RWPE1 (cell line): ENCODE data around the gene BHLHE41.

Experiments used
- CTCF ChIA-PET: fragments of 350-600 bp; sonication (Branson Sonifier 250); formaldehyde crosslinking; extraction: SDS; loops from one replicate; lab custom pipeline; 2021; lab: Yijun Ruan, JAX
- POLR2A ChIA-PET: fragments of 400-600 bp; formaldehyde crosslinking; extraction: SDS; loops from one replicate; lab custom pipeline; 2020; ENCODE audit warnings: antibody characterized with exemption; ENCODE audit not compliant: low non-redundant PET; lab: Yijun Ruan, JAX
- DNase-seq: peaks from one replicate; pipeline ENCODE4 v3.0.0; 2012; ENCODE audit warnings: low spot score
- H3K27ac ChIP-seq: fragments of 450-650 bp; 2 replicates; pipeline ENCODE4 v1.5.1; 2017
- TF ChIP-seq, protein P1 (sequence below): fragments of 450-650 bp; conservative IDR thresholded peaks from 2 replicates; pipeline ENCODE4 v1.5.1; 2017; ENCODE audit warnings: low read depth, mild to moderate bottlenecking

Gene BHLHE41

DNA sequence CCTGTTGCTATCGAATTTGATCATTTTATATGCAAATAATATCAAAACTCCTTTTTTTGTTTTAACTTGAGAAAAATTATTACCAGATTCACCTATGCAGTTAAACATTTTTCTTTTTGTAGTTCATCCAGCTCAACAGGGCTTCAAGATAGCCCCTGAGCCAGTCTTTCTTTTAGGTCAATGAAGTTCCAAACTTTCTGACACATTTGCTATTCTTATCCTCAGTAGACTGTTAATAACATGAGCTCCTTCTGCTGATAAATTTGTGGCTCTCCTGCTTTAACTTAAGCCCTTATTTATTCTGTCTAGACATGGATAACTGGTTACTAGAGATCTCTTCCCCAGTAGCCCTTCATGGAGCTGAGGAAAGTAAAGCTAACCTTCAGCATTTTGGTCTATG is 37.3 kb upstream of the BHLHE41 start:
- ChIA-PET POLR2A (no interaction called here), CTCF (no interaction called here)
- TF ChIP-seq, protein P1, sequence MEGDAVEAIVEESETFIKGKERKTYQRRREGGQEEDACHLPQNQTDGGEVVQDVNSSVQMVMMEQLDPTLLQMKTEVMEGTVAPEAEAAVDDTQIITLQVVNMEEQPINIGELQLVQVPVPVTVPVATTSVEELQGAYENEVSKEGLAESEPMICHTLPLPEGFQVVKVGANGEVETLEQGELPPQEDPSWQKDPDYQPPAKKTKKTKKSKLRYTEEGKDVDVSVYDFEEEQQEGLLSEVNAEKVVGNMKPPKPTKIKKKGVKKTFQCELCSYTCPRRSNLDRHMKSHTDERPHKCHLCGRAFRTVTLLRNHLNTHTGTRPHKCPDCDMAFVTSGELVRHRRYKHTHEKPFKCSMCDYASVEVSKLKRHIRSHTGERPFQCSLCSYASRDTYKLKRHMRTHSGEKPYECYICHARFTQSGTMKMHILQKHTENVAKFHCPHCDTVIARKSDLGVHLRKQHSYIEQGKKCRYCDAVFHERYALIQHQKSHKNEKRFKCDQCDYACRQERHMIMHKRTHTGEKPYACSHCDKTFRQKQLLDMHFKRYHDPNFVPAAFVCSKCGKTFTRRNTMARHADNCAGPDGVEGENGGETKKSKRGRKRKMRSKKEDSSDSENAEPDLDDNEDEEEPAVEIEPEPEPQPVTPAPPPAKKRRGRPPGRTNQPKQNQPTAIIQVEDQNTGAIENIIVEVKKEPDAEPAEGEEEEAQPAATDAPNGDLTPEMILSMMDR, result no peak
- no peak overlapping the region for H3K27ac ChIP-seq
- DNase-seq, result no peak

DNA sequence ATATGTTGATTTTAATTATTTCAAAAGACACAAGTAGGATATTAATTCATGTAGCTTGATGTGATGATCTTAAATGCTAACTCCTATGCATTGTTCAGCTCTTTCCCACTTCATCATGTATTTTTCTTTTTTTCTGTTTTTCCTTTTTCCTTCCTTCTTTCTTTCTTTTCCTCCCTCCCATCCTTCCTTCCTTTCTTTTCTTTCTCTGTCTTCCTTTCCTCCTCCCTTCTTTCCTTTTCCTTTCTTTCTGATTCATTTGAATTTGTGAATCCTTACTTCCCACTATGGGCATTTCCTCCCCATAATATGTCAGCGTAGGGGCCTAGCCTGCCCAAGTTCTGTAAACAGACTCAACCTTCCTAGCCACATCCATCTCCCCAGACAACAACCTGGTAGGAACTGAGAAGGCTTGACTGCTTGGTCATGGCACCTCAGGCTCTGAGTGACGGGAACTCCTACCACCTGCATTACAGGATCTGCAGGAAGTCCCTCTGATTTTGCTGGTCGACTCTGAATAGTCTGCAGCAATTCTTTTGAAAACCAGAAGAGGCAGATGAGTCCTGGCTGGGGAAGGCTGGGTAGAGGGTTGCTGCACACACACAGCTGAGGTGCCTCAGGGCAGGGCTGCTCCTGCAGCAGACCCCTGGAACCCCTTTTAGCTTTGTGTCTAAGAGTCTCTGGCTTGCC is 33.4 kb upstream of the BHLHE41 start:
- TF ChIP-seq, protein P1, result no peak
- POLR2A ChIA-PET, result no interaction called here
- CTCF ChIA-PET, result no interaction called here
- no peak overlapping the region for H3K27ac ChIP-seq
- DNase-seq, result no peak

DNA sequence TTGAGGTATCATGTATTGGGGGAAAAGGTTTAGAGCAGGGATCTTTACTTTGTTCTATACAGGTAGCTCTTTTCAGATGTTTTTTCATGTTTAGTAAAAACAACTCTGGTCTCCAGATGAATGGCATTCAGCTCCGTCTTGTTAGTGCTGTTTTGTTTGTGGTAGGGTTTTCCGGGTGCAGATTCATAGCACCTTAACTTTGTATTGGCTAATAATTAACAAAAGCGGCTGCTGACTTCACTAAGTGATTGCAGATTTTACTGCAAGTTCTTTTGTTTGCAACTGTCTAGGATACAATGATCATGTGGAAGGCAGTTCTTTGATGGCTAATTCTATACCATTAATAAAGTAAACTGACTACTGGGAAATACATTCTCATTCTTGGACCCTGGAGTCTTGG is 32.2 kb upstream of the BHLHE41 start:
- ChIA-PET POLR2A (no interaction called here), CTCF (no interaction called here)
- DNase-seq, result no peak
- TF ChIP-seq, protein P1, result no peak
- H3K27ac ChIP-seq, result no peak overlapping the region

DNA sequence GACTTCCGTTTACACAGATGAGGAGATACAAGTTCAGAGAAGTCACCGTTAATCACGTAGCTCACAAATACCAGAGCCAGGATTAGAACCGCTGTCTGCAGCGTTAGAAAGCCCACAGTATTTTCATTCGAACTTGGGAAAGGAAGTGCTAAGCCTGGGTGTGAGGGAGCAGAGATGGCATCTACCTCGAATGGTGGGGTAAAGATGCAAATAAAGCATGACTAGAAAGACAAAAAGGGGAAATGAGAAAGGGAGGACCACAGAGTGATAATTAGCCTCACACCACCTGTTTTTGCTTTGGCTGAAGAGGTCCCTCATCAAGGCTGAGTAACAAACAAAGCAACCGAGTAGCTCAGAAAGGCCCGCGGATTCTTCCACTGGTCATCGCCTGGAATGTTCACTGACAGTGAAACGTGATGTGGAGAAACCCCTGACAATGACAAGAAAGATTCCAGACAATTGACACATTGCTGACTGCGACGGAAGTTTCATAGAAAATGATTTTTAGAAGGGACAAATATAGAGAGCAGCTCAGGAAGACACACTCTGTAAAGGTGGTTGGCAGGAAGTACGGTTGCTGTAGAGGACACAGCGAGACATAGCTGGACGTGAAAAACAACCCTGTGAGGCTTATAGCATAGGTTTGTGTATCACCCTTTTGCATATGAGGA is 31.5 kb upstream of the BHLHE41 start:
- no peak overlapping the region for H3K27ac ChIP-seq

DNA sequence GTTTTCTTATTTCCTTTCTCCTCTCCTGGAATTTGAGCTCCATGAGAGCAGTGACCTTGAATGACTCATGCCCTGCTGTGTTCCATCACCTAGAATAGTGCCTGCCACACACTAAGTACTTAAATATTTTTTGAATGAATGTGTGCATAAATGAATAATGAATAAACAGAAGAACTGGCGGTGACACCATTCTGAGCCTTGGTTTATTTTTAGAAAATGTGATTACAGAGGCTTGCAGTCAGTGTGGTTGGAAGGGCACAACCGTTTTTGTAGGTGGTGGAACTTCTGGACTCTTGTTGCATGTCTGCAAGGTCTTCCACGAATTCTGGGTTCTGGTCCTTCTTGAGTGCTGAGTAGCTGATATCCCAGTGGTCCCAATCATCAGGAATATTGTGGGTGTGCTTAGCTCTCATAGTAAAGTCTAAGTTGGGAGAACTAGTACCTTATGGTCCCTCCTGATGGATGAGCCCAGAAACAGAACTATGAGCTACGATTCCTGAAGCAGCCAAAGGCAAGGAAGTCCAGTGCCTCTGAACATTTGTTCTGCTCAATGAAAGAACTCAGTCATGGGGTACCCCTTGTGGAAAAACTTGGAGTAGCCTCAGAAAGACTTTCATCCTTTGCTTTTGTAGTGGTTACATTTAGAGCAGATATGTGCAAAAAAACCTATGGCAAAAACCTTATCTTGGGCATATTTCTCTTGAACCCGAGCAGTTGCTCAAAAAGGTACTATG is 28.8 kb upstream of the BHLHE41 start:
- peak; percentile 82 for DNase-seq
- H3K27ac ChIP-seq, result no peak overlapping the region
- CTCF ChIA-PET, result interaction anchor here (0.6 to 1.0 kb wide), 4 partner anchors 34 to 52 kb away, joined by 3 to 4 read pairs (median 3); no protein-coding TSS in a partner anchor
- TF ChIP-seq, protein P1, result no peak
- POLR2A ChIA-PET, result no interaction called here

More for the DNA sequence above, 31.5 kb upstream of the BHLHE41 start:
- ChIA-PET POLR2A (no interaction called here), CTCF (interaction anchor here (0.6 kb wide), 1 partner anchor 246 kb away, joined by 4 read pairs; no protein-coding TSS in a partner anchor)
- DNase-seq, result no peak
- TF ChIP-seq, protein P1, result no peak

DNA sequence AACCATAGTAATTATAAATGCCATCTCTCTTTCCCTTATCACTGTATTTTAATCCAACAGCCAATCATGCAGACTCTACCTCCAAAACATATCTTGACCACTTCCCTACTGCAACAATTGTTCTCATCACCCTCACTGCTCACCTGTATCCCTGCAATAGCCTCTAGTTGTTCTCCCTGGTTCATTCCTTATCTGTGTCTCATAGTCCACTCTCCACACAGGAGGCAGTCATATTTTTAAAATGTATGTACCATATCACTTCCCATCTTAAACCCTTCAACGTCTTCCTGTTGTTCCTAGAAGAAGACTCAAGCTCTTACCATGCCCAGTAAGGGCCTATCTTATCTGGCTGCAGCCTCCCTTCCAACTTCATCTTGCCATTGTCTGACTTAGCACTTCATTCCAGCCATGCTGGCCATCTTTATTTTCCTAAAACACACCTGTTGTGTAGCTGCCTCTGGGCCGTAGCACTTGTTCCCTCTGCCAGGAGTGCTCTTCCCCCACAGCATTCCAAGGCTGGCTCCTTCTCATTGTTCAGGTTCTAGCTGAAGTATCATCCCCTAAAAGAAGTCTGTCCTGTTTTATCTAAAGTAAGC is 27.8 kb upstream of the BHLHE41 start:
- DNase-seq, result no peak
- TF ChIP-seq, protein P1, result no peak
- no peak overlapping the region for H3K27ac ChIP-seq
- CTCF ChIA-PET, result no interaction called here
- POLR2A ChIA-PET, result no interaction called here
